Hypothalamus (tissue), 51 donors: Measurements from ENCODE around the gene LTC4S.

Experiments used
- DNase-seq, 51 donors: peaks; one replicate each; lab custom pipeline; 2025; lab: John Stamatoyannopoulos, UW

The LTC4S gene

DNA sequence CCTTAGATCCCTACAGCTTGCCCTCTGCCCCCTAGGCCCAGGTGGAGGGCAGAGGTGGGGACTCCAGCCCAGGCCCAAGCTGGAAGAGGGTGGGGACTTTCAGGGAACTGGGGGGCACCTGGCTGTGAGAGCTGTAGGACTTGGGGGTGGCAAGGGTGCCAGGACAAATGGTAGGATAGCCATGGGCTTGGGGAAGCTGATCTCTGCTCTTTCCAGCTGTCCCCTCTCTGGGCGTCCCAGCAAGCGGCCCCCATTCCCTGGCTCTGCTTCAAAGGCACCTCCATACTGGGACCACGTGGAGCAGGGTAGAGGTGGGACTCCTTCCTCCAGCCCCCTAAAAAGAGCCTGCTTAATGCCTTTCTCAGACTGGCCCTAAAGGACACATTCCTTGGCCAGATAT lies 385 bp downstream of the LTC4S start:
- no peak for DNase-seq

DNA sequence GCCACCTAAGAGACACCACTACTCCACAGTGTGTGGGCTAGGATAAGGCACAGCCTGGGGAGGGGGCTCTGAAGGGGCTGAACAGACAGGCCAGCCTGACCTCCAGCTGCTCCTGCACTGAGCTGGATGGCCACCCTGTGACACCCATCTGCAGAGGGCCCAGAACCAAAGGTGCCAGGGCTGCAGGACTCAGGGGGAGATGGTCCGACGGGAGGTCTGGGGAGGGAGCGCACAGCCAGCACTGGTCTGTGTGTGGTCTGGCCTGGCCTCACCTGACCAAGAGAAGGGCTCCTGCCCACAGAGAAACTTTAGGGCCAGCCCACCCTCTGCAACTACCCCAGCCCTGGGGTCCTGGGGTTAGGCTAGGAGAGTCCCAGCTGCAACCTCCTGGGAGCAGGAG lies 789 bp downstream of the LTC4S start:
- no peak for DNase-seq

DNA sequence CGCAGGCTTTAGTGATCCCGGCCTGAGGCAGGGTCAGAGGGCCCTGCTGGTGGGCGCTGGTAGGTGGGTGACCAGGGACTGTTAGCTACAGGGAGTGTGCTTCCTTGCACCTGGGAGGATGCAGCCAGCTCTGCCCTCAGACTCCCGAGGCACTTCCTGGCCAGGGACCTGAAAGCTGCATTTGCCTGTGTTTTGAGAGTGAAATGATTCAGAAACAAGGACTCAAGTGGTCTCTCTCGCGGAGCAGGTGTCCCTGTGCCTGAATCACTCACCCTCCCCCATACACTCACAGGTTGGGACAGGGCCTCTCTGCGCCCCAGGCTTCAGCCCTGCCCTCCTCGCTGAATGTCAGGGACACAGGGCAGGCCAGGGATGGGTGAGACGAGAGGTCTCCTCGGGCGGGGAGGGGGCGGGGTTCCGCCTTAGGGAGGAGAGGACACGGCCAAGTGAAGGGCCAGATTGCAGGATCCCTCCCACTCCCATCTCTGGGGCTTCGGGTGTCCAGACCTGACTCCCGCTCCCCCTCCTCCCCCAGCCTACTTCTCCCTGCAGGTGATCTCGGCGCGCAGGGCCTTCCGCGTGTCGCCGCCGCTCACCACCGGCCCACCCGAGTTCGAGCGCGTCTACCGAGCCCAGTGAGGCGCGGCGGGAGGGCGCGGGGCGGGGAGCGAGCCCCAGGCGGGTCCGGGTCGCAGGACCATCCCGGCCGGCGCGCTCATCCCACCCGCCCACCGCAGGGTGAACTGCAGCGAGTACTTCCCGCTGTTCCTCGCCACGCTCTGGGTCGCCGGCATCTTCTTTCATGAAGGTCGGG lies 1.5 kb downstream of the LTC4S start:
- peak in 3 of 51 donors; percentile 21 to 31 (median 26) for DNase-seq

DNA sequence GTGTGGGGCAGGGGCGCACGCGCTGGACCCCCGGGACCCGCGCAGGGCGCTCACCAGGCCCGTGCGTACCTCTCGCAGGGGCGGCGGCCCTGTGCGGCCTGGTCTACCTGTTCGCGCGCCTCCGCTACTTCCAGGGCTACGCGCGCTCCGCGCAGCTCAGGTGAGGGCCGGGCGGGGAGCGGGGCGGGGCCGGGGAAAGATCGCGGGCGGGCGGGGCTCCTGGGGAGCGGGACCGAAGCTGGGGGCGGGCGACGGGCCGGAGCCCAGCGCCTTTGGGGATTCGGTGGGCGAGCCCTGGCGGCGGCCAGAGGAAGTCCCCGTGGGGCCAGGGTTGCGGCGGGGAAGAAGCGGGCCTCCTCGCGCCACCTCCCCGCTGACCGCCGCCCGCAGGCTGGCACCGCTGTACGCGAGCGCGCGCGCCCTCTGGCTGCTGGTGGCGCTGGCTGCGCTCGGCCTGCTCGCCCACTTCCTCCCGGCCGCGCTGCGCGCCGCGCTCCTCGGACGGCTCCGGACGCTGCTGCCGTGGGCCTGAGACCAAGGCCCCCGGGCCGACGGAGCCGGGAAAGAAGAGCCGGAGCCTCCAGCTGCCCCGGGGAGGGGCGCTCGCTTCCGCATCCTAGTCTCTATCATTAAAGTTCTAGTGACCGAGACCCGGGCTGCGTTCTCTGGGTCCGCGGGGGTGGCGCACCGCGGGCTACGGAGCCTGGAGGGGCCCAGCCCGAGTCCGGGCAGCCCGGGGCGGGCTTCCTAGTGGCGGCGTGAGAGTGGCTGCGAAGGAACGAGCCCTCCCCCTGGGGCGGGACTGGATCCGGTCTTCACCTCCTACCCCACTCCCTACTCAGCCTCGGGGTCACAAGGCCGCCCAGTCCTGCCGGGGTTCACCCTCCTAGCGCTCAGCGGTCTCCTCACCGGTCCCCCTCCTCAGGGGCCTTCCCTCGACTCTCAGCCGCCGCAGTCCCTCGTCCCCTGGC lies 2.4 kb downstream of the LTC4S start:
- DNase-seq = peak in 44 of 51 donors; percentile 29 to 83 (median 60)

DNA sequence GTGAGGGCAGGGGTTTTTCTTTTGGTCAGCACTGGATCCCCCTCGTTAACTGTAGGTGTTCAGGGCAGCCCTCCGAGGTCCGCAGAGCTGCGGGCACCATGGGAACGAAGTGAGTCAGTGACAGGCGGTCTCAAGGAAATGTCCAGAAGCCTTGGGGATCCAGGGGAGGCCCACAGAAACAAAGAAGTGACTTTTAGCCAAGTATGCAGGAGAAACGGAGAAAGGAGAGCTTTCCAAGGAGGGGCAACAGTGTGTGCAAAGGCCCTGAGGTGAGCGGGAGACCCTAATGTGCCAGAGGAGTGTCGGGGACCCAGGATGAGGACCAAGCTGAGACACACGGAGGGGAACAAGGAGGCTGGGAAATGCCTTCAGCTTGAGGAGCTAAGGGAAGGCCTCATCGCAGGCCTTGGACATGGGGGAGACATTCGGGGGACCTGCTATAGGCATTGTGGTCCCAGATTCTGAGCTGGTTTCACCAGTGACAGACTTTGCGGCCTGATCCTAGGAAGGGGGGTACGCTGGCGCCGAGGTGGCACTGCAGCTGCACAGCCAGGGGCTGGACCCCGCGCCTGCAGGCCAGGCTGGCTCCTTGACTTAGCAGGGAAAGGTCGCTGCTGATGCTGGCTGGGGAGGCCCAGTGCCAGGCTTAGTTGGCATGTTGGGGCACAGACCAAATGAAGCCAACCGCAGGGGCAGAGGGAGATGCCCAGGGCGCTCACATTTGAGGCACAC lies 3.3 kb downstream of the LTC4S start:
- DNase-seq = no peak

DNA sequence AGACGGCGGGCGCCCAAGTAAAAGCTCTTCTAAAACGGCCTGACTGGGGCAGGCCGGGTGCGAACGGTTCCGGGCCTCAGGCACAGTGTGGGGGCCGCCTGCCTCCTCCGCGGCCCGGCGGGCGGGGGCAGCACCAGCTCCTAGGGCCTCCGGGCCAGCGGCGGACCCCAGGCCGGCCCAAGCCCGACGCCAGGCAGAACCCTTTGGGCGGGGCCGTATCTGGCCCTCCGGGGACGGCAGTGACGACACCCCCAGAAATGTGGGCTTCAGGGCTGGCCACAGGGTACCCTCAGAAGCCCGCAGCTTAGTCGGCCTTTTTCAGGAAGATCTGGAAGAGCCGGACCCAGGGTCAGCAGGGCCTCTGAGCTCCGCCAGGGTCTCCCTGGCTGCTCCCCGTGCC lies 4.0 kb downstream of the LTC4S start:
- no peak for DNase-seq

DNA sequence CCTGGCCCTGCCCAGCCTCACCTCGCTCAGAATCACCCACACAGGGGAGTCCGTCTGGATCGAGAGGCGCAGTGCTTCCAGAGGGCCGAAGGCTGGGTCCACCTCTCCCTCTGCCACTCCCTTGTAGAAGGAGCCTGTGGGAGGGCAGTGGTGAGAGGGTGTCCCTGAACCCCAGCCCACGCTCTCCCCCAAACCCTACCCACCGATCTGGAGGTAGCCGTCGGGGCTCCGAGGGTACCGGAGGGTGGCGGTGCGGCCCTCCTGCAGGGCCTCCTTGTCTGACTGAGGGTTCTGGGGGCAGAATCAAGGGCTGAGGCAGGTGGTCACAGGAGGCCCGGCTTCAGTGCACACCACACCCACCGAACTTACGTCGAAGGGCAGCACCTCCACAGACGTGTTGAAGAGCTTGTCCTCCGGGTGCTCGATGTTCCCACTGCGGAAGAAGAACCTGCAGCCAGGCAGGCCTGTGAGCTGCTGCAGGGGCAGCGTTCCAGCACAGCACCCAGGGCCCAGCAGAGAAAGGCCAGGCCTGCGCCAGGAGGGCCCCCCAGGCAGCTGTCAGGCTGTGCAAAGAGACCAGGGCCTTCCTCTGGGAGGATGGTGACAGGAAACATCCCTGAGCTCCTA lies 4.5 kb downstream of the LTC4S start:
- DNase-seq = no peak

DNA sequence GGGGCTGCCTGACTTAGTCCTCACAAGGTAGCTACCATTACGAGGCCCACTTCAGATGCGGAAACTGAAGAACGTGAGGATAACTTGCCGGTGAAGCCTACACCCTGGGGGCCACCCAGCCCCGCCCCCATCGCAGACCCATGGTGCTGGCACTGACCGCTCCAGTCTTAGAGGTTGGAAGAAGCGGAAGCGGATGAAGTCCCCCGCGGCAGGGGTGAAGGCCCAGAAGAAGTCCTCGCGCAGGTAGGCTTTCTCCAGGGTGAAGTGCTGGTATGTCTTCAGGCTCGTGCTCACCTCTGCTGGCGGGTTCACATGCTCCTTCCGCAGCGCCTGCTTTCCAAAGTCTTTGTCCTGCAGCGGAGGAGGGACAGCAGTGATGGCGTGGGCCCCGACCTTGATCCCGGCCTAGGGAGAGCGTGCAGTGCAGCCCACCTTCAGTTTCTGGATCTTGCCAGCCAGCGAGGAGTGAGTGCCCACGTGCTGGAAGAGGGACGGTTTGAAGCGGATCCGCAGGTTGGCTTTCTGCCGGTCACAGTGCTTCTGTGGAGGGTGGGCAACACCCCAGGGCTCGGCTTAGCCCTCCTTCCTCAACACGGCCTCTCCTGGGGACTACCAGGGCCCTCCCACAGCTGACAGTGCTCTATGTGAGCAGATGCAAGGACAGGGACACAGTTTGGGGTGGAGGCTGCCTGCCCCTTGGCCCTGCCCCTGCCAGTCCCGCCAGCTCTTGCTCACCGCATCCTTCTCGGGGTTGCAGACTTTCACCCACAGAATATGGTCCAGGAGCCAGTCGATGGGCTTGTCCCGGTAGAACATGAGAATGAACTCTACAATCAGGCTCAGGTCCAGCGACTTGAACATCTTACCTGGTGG lies 5.2 kb downstream of the LTC4S start:
- no peak for DNase-seq

DNA sequence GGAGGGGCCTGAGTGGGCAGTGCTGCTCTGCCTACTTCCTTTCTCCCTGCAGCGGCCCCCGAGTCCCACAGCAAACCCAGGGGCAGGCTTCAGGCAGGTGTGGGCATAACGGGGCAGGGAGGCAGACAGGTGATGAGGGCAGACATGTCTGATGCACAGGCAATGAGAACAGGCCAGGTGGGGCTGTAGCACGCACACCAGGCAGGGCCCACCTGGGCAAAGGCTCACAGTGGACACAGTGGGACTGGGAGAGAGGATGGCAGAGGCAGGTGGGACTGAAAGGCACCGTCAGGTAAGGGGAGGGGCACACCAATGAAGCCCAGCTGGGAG lies 5.8 kb downstream of the LTC4S start:
- DNase-seq = no peak

DNA sequence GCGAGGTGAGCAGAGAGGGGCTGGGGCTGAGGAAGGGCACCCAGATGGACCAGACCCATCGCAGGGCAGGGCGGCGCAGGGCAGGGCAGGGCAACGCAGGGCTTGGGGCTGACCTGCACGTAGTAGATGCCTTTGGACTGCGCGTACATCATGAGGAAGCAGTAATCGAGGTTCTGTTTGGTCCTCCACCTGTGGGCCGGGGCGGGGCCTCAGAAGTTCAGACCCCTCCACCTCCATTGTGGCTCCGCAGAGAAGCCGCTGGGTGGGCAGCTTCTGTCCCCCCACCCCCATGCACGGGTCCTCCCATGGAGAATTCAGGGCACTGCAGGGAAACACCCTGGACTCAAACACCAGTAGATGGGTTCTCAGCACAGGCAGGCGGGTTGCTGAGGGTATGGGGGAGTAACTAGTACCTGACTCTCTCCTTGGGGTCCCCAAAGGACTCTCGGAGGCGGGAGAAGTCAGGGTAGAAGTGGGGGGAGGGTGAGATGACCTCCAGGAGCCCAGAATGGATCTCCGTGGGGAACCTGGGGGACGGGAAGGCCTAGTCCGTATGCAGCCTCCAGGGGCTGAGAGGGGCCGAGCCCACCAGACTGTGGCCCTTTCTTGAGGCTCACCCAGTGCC lies 6.4 kb downstream of the LTC4S start:
- DNase-seq = no peak

DNA sequence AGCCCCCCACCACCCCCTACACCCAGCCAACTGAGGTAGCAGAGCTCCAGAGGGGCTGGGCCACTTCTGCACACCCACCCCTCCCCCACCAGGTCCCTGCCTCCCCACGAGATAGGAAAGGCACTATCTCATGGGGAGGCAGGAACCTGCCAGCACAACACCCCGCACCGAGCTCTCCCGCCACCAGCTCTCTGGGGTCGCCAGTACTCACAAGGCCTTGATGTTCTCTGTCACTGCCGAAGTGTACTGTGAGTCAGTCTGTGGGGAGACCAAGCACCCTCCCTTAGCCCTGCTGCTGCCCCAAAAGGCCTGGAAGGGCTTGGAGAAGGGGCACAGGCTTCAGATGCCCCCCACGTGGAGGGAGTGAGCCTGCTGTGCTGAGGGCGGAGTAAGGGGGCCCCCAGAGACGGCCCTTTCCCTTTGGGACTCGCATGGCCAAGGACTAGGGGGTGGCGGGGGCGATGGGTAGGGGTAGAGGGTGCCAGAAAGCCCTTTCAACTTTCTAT lies 7.0 kb downstream of the LTC4S start:
- no peak for DNase-seq

DNA sequence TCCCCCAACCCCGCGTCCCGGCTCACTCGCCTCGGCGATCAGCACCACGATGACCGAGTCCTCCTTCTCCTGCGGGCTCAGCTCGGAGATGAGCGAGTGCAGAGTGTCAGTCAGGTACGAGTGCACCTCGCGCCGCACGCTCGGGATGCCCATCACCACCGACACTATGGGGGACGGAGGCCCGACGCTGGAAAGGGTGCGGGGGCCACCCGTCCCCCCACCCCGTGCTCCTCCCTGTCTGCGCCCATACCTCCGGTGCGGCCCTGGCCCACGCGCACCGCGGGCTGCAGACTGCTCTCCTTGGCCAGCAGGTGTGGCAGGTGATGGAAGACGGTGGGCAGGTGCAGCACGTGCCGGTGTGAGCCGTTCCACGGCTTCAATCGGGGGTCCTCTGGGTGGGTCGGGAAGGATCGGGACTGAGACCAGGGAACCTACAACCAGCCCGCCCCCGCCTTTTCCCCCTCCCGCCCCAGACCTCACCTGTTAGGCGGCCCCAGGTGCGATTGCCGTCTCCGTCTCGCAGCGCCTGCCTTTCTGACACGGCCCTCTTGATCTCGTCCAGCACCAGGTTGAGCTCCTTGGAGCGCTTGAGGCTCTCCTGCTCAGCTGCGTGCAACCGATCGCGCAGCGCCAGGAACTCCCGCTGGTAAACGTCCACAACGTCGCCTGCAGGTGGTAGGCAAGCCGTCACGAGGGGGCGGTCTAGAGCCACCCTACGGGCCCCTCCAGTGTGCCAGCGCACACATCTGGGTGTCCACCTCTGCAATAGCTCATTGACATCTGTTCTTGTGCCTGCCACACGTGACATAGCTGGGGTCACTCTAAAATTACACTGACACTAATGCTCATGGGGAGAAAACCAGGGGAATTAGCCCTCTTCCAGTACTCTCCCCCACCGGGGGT lies 7.8 kb downstream of the LTC4S start:
- peak in 21 of 51 donors; percentile 7 to 69 (median 34) for DNase-seq

DNA sequence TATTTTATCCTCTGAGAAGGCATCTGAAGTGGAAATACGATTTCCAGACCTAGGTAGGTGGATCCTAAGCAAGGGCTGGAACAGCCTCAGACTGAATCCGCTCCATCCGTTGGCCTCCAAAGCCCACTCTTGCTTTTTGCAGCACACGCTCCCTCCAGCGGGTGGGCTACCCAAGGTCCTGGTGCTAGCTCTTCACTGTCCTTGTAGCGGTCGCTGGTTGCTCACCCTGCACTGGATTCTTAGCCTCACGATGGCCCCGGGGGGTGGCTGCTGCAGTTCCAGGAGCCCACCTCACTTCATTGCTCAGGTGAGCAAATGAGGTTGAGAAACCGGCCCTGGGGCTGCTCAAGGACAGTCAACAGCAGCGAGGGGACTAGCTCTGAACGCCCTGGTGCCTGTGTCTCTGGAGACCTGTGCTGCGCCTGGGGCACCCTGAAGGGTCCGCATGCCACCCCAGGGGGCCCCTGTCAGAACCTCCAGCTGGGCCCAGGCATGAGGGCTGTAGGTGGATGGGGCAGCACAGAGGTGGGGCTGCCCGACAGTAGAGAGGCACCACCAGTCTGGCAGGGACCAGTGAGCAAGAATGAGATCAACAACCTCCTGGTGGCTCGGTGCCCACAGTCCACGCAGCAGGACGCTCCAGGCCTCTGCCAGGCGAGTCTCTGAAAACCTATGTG lies 8.6 kb downstream of the LTC4S start:
- DNase-seq = no peak

DNA sequence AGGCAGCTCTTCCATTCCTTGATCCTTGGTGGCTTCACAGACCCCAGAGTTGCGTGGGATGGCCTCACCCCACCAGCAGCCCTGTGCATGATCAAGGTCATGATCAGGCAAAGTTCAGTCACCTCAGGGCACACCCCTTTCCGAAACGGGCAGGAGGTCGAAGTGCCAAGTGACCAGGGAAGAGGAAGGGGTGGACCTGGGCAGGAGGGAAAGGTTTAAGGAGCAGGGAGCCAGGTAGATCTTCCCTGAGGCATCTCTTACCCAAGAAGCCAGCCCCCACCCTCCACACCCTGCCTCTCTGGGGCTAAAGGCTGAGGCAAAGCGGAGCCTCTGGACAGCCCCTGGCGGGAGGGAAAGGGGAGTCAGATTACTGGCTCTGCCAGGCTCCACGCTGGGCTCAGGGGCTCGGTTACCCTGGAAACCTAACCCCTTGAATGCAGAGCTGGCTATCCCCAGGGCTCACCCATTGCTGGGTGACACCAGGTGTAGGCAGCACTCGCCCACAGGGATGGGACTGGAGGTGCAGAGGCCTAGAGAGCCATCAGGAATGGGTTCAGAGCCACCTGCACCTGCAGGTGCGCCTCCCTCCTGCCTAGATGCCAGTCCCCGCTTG lies 9.3 kb downstream of the LTC4S start:
- DNase-seq = no peak

DNA sequence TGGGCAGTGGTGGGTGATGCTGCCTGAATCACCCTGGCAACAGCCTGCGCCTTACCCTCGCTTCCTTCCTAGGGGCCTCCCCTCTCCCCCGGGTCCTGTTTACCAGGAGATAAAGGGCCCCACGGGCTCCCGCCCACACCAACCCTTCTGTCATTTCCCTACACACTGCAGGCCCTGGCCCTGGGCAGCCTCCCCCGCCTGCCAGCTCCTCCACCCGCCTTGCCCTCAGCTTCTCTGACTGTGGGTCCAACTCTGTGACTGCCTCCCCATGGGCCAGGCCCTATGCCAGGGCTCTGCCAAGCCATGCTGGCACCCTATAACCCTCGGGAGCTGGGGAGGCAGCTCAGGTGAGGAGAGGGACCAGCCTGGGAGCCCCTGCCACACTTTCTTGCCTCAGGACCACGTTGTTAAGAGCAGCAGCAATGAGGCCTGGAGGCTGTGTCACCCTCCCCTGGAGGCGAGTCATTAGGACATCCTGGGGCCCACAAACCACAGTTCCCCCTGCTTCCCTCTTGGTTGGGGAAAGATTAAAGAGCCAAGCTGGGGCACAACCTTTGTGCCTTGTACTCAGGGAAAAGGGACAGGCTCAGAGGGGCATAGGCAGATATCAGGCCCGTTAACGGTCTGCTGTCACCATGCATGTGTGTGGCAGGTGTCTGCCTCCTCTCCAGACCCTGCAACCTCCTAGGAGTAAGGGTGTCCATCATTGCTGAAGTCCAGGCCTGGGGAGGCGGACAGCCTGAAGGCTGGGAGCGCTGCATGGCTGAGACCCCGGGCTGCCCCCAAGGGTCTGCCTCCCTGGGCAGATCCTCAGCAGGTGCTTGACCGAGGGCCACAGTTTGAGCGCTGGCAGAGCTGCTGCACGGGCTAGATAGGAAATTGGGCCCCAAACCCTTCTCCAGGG lies 10.1 kb downstream of the LTC4S start:
- DNase-seq = no peak

DNA sequence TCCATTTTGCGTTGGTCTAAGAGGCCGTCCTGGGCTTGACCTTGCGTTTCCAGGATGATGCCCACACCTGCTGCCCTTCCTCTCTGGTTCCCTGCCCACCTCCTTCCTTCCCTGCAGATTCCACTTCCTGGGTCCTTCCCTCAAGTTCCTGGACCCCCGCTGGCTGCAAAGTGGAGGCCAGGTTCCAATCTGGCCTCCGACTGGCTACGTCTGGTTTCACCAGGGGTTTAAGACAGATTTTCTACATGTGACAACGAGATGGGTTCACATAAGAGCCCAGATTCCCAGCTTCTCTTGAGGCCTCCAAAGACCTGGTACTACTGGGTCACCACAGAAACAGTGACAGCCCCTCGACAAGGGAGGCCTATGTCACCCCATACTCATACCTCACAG lies 10.8 kb downstream of the LTC4S start:
- DNase-seq = no peak
